ENCODE results near the gene RFFL.
"Not testable (repeated sequence)": the region's sequence is repeated elsewhere in the genome, so short reads cannot be mapped to it uniquely, and the experiment has no call there.

Gene RFFL

DNA sequence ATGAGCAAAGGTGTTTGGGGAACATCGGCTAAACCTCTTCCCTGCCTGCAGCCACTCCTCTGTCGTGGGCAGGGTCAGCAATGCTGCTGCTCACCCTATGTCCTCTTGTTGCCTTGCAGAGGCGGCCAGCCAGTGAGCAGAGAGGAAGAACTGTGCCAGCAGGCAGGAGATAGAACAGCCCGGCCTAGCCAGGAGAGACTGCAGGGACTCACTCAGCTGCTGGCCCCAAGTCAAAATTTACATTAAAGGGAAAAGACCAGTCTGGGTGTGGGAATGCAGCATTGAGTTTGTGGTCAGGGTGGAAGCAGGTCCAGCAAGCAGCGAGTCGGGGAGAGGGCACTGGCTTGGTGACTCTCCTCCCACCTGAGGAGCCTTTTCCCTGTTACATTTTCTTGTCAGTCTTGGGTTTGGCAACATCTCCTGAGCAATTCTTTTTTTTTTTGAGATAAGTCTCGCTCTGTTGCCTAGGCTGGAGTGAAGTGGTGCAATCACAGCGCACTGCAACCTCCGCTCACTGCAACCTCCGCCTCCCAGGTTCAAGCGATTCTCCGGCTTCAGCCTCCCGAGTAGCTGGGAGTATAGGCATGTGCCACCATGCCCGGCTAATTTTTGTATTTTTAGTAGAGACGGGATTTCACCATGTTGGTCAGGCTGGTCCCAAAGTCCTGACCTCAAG lies 60.5 kb downstream of the RFFL start:
- DNase-seq (ENCODE audit: low read depth): no peak

DNA sequence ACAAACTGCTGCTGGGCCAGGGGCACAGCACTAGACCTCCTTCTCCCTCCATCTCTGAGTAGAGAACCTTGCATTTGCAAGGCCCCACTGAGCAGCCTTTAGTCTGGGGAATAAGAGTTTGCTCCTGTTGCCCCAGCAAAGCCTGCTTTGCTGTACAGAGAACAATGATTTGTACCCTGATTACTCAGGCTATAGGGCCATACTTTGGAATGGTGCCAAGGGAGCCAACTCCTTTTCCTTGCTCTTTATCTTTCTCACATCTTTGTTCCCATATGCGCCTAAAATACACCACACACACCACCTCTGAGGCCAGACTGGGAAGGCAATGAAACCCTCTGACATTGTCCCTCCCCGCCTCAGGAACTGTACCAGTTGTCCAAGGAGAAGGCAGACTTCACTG lies 62.0 kb downstream of the RFFL start:
- DNase-seq (ENCODE audit: low read depth): no peak

DNA sequence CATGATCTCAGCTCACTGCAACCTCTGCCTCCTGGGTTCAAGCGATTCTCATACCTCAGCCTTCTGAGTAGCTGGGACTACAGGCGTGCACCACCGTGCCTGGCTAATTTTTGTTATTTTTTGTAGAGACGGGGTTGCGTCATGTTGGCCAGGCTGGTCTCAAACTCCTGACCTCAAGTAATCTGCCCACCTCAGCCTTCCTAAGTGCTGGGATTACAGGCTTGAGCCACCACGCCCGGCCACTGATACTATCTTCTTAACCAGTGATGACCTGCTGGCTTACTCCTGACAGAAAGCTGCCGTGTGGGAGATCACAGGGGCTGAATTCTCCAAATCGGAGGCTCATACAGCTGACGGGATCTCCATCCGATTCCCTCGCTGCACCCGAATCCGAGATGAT lies 62.5 kb downstream of the RFFL start:
- DNase-seq (ENCODE audit: low read depth): not testable (repeated sequence)

DNA sequence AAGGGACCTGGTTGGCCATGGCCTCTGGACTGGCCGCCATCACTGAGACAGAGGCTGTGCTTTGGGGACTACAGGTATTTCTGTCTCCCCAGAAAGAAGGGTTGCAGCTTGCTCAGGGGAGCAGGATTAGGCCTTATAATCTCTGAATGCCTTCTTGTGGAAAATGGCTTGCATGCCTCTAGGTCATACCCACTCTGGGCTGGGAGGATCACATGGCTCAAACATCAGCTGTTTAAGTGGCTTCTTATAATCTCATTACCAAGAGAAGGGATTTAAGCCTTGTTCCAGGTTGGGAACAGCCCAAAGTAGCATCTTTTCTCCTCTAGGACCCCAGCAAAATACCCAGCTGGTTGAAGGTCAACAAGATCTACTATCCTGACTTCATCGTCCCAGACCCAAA lies 64.1 kb downstream of the RFFL start:
- no peak for DNase-seq (ENCODE audit: low read depth)

DNA sequence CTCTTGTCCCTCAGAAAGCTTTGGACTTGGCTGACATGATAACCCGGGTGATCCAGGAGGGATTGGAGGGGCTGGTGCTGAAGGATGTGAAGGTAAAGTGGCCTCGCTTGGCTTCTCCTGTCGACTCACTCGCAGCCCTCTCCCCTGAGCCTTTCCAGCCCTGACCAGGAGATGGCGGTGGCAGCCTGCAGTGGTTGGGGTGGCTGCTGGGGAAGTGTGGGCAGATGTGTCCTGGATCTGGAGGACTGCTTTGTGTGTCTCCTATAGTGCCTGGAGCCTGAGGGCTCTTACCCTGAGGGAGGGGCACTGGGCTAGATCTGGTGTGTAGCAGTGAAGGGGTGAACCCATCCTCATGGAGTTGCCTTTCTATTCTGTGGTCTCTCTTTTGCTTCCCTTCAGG lies 65.3 kb downstream of the RFFL start:
- DNase-seq (ENCODE audit: low read depth): peak; percentile 52

DNA sequence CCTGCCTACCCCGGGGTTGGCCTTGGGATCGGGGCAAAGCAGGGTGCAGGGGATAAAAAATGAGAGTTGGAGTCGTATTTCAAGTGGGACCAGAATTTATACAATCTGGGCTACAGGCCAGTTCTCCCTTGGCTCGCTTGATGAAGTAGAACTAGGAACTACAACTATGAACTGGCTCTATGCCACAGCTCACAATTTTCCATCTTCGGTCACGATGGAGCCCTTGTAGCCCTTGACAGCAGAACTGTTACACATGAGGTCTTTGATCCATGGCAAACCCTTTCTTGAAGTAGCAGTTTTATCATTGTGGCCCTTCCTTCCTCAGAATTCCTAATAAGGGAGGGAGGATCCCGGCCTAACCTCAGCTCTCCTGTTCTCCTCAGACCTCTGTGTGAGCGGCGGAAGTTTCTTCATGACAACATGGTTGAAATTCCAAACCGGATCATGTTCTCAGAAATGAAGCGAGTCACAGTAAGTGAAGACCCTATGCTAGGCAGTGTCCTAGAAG lies 66.1 kb downstream of the RFFL start:
- no peak for DNase-seq (ENCODE audit: low read depth)

DNA sequence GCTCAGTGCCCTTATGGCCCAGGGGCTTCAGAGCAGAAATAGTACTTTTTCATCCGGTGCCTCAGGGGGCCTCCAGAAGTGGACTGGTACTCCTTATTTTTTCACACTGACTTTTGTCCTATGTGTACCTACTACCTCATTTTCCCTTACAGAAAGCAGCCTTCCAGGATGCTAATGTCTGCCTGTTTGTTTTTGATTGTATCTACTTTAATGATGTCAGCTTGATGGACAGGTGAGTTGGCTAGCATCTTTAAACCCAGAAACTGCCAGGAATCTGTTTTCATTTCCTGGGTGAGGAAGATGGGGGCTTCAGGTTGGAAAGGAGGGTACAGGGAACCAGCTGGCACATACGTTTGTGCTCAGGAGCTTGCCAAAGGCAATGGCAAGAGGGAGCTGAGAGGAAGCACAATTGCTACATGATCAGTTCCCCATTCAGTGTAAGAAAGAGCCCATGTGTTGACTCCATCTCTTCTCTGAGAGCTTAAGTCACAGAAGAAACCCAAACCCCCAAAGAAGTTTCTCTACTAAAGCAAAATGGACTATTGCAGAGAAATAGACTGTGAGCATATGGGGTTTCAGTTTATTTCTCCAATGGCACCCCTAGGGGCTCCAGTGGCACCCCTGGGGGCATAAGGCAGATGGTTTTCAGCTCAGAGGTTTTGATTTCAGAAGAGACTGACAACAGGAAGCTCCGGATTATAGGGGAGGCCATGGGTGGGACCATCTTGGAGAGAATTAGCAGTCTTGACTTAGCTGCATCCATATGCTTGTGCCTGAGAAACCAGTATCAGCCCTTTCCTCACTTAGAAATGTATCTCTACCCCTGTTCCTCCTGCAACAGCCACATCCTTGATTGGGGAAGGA lies 66.9 kb downstream of the RFFL start:
- DNase-seq (ENCODE audit: low read depth): no peak

DNA sequence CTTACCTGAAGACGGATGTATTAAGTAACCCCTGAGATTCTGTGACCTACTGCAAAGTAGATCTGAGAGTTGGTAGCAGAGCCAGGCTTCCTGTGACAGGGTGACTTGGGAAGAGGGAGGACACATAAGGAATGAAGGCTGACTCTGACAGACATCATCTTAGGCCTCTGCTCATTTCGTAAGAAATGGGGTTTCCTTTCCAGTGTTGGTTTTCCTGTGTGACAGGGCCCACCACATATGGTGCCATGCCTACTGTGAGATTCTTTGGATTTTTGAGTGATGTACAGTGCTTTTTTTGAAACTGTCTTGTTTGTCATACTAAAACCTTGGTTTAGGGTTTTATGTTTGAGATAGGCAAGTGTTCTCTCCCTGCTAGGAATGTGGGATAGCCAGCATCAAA lies 70.5 kb downstream of the RFFL start:
- no peak for DNase-seq (ENCODE audit: low read depth)

DNA sequence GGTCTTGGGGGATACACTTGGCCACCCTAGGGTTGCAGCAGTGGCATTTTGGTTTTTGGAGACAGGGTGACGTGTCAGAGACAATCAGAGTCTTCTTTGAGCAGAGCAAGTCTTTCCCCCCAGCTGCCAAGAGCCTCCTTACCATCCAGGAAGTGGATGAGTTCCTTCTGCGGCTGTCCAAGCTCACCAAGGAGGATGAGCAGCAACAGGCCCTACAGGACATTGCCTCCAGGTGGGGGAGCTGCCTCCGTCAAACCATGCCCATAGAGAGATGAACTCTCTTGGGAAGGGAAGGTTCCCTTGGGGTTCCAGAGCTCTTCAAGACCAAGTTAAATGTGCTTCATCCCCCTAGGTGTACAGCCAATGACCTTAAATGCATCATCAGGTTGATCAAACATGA lies 71.9 kb downstream of the RFFL start:
- no peak for DNase-seq (ENCODE audit: low read depth)

DNA sequence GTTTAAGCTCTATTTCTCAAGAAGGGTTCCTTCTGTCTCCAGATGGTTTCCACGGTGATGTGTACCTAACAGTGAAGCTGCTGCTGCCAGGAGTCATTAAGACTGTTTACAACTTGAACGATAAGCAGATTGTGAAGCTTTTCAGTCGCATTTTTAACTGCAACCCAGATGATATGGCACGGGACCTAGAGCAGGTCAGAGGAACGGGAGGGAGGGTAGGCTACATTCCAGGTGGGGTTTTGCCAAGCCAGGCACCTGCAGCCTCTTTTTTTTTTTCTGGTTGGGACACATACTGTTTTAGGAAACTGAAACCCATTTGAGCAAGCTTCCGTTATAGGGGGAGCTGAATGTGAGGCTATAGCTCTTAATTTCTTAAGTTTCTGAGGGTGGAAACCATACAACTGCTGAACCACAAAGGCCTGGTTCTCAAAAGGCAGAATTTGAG lies 72.6 kb downstream of the RFFL start:
- DNase-seq (ENCODE audit: low read depth): no peak

DNA sequence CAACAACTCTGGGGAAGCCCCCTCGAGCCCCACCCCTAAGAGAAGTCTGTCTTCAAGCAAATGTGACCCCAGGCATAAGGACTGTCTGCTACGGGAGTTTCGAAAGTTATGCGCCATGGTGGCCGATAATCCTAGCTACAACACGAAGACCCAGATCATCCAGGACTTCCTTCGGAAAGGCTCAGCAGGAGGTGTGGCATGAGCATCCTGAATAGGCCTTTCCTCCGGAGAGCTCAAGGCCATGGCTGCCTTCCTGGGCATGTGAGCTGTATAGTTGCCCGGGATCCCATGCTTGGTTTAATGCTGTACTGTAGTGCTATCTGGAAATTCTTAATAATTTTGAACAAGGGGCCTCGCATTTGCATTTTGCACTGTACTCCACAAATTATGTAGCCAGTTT lies 74.0 kb downstream of the RFFL start:
- no peak for DNase-seq (ENCODE audit: low read depth)

DNA sequence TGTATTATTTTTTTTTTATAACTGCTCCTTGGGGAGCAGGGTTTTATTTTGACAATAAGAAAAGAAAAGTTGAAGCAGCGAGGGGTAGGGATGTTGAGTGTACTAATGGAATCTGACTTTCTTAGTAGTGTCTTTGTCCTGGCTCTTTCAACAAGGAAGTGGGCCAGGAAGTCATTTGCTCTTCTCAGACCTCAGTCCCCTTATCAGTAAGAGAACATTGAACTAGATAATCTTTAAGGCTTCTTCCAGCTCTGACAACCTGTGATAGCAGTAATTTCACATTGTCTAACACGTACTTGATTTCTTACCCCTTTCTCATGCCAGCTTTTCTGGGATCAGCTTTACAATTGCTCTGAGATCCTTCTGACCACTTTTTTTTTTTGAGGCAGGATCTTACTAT lies 74.9 kb downstream of the RFFL start:
- DNase-seq (ENCODE audit: low read depth): no peak

DNA sequence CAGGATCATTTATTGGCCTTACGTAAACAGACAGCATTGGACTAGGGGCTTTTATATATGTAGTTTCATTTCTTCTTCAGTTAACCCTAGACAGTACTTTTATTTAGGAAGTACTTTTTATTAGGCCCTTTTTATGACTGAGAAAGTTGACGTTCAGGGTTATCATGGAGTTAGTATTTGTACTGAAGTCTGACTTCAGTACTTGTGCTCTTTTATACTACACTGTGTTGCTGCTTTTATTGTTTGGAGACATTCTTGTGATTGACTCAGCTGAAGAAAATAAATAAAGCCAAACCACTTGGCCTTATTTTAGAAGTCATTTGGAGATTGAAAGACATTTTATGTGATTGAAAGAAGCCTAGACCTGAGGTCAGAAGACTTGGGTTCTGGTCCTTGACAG lies 76.3 kb downstream of the RFFL start:
- DNase-seq (ENCODE audit: low read depth): no peak

DNA sequence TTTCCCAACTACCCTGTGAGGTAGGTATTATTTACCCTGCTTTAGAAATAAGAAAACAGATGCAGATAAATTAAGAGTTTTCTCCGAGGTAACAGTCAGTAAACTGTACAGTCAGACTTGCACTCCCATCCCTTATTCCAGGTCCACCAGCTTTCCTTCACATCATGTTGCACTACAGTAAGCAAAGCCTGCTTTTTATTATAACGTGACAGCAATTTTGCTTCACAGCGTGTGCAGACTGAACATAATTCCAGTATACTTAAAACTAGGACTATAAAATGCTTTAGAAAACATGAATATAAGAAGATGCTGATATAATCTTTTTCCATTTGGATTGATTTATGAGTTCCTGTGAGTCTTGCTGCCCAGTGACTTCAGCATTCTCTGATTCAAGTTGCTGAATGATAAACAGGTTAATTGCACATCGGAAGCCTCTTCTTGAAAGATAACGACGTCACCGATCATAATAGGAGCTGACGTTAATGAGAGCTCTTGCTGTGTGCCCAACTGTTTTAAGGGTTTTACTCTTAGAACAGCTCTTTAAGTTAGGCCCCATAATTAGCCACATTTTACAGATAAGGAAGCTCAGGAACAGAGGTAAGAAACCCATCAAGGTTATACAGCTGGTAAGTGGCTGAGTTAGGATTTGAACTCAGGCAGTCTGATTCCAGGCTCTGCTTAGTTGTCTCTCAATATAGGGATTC lies 81.8 kb downstream of the RFFL start:
- no peak for DNase-seq (ENCODE audit: low read depth)

DNA sequence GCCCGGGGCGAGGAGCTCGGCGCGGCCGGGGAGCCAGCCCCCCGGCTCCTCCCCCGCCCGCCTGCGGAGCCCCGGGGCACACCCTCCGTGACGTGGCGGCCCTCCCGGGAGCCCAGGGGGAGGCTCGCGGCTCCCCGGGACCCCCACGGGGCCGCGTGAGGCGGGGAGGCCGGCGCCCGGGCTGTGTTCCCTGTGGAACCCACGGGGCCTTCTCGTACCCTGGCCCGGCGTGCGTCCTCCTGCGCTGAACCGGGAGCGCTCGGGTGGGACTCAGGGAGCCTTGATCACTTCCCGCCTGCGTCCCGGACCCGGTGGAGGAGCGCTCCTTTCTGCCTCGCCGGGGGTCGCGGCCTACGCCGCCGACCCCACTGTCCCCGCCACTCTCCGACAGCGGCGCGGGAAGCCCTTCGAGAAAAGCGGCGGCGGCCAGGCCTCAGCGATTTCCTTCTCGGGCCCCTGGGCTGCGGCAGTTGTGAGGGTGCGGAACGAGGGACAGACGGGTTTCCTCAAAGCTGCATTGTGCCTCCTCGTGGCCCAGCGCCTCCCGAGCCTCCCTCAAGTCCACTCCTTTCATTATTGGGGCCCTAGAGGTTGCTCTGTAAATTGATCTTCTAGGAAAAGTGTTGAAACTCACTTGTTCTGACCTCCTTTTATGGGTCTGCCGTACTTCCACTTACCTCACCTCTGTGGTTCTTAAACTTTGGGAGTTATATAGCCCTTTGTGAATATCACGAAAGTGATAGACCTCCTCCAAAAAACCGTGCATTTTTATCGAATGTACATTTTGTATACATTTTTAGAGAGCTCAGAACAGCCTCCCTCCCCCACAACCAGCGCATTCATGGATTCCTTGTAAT lies 82.6 kb downstream of the RFFL start:
- peak; percentile 40 for DNase-seq (ENCODE audit: low read depth)

DNA sequence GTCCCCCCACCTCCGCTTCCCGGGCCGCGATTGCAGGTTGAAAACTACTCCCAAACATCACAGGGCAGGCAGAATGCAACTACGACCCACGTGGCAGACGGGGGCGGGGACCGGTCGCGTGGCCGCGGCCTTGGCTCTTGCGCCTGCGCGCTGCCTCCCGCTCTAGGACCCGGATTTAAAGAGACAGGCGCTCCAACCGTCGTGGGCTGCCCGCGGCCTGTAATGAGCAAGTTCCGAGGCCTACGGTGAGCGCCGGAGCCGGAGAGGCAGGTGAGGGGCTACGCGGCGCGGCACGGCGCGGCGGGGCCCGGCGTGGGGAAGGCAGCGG lies 83.2 kb downstream of the RFFL start, which contains the start of gene LIG3:
Gene LIG3 (plus strand): TSS at position 160 of the 328 bp plus-strand sequence. CDS start 2,494 bp downstream, outside the sequence.
- peak; percentile 85 for DNase-seq (ENCODE audit: low read depth)

DNA sequence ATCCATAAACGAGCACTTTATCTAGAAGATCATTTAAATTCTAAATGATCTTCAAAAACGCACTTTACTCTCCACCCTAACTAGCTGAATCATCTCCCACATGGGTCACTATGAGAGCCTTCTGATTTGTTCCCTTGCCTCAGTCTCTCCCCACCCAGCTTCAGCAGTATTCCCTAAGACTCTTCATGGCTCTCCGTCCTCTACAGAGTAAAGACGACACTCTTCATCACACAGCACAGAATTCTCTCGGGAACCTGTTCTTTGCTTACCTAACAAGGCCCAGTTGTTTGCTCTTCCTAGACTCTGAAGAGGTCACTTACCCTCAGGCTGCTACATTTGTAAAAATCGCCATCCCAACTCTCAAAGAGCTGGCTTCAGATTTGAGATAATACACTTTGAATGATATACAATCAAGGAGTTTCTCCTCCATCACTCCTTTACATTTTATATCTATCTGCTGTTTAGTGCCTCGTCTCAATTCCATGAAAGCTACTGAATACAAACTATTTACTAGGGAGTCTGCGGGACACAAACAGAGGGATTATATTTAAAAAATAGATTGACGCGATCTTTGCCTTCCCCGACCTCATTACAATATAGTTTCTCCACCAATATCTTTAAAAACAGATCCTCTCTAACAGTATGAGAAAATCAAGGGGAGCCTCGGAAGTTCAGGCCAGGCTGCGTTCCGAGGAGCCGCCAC lies 83.7 kb downstream of the RFFL start:
- no peak for DNase-seq (ENCODE audit: low read depth)

DNA sequence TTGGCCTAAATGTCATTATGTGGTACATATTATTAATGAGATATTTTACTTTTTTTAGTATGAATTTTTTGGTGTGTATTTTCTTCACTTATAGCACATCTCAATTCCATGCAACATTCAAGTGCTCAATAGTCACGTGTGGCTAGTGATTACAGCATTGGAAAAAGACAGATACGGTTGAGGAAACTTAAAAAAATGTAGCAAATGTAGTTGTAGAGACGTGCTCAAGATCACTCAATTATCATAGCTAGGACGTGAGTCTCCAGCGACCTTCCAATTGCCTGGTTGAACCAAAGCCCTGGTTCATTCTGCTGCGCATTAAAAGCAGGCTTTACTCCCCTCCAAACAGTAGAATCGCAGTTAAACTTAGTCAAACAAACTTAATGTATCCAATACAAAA lies 84.4 kb downstream of the RFFL start:
- no peak for DNase-seq (ENCODE audit: low read depth)

DNA sequence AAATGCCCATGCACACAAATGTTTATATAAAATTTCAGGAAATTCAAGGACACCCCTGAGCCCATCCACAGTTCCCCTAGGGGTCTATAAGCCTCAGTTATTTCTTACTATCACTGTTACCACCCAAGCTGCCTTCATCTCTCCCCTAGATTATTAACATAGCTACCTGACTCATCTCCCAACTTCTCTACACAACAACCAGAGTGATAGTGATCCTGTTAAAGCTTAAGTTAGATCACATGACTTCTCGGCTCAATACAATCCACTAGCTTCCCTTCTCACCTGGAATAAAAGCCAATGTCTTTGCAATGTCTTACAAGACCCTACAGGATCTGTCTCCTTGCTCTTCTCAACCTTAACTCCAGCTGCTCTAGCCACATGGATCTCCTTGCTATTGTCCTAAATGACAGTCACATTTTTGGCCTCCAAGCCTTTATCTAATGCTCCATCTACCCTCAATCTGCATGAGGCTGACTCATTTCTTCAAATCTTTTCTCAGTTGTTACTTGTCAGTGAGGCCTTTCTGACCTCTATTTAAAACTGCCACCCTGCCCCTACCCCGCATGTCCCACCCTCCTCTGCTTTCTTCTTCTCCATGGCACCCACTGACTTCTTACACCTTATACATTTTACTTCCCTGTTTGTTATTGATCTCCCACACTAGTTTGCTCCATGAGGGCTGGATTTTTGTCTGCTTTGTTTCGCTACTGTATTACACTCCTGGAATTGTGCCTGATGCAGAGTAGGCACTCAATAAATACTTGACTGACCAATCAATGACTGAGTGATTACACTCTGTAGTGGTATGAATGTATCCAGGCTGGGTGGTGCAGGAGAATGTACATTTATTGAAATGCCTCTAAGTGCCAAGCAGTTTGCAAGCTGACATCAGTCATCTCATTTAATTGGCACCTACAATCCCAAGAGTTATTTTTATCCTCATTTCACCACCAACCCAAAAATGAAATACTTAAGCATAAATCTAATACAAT lies 88.4 kb downstream of the RFFL start:
- no peak for DNase-seq (ENCODE audit: low read depth)

DNA sequence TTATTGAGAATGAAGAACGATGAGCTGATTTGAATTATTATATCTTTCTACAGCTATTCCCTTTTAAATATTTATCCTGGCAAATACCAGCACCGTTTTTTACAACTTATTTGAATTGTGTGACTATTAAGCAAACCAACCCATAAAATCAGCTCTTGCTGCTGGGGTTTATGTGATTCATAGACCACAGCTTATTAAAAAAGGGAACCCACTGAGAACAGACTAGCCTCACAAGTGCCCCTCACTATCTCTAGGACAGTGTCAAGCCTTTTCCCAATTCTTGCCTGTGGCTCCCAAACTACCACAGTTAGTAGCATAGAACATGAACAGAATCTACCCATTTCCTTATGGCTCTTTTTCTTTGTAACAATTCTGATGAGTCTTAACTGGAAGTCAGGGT lies 89.3 kb downstream of the RFFL start:
- DNase-seq (ENCODE audit: low read depth): no peak
